ENCODE results near the gene MVK. TPM values are rescaled to one million over a fixed set of nuclear protein-coding genes. Genes with fewer than 3 reads are reported as not detected.

Gene MVK
- total and polyA plus RNA-seq, 2 experiments from 2014 or later = 16.7 to 40.1 TPM

DNA sequence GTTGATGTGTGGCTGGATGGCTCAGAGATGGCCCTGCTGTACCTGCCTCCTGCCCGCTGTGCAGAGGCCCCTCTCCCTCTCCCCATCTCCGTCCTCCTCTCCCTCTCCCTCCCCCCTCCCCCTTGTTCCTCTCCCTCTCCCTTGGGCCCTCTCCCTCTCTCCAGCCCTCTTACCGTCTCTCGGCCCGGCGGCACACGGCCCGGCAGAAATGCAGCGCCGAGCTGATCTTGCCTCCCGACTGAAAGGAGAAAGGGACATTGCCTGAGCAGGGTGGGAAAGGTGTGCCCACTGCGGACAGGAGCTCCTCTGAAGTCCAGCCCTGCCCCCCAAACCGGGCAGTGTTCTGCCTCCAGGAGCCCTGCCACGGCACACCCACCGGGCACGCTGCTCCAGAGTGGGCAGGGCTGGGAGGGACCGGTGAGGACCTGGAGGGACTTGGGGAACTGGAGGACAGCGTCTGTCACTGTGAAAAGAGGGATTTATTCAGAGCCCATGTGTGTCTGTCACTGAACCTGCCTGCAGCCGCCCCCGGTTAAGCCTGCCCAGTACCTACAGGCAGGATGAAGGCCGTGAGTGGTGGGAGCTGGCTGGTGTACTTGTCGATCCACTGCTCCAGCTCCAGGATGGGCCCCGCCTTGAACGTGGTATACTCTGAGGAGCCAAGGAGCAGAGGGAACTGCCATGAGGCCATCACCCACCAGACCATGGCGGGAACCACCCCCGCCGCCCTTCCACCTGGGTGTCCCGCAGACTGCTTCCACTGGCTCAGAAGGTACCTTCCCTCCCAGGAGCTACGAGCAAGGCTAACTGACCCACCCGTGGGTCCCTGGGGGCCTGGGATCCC is 12.5 kb upstream of the MVK start:
- H3K4me2 ChIP-seq = no peak overlapping the region
- H4K20me1 ChIP-seq (replicated peaks; ENCODE audit: insufficient read depth) = no peaks in the 10 kb centered on the region
- H3K4me3 Mint-ChIP-seq = no peak overlapping the region
- H3K4me1 Mint-ChIP-seq = peaks cover 5% of the 10 kb centered on the region; the same call in 1 of the 3 replicates
- H3K79me2 ChIP-seq (replicated peaks; ENCODE audit: insufficient read depth) = no peaks in the 10 kb centered on the region
- H3K36me3 ChIP-seq (ENCODE audit: insufficient read depth) = no peaks in the 10 kb centered on the region
- no peaks in the 10 kb centered on the region for H3K9me2 ChIP-seq (ENCODE audit: insufficient read depth)
- H2AFZ ChIP-seq = no peak overlapping the region
- H3K4me3 ChIP-seq = no peak overlapping the region
- TF ChIP-seq EZH2phosphoT487 (IDR thresholded peaks at IDR 0.05; ENCODE audit: unreplicated experiment) (no peak), POLR2AphosphoS5 (IDR thresholded peaks at IDR 0.05; ENCODE audit: low read depth) (no peak), EZH2 (IDR thresholded peaks at IDR 0.05; ENCODE audit: low read depth, unreplicated experiment) (no peak), ETS1 (IDR thresholded peaks at IDR 0.05) (no peak), ZNF331 (CRISPR knock-in tag; IDR thresholded peaks at IDR 0.05; ENCODE audit: low read depth) (no peak), JUNB (IDR thresholded peaks at IDR 0.05; ENCODE audit: unreplicated experiment) (no peak), STAT1 (IDR thresholded peaks at IDR 0.05; ENCODE audit: unreplicated experiment) (no peak), CREB1 (CRISPR knock-in tag; IDR thresholded peaks at IDR 0.05; ENCODE audit: low read depth) (no peak), ZNF114 (CRISPR knock-in tag; IDR thresholded peaks at IDR 0.05) (no peak)
- TF ChIP-seq, protein P1, sequence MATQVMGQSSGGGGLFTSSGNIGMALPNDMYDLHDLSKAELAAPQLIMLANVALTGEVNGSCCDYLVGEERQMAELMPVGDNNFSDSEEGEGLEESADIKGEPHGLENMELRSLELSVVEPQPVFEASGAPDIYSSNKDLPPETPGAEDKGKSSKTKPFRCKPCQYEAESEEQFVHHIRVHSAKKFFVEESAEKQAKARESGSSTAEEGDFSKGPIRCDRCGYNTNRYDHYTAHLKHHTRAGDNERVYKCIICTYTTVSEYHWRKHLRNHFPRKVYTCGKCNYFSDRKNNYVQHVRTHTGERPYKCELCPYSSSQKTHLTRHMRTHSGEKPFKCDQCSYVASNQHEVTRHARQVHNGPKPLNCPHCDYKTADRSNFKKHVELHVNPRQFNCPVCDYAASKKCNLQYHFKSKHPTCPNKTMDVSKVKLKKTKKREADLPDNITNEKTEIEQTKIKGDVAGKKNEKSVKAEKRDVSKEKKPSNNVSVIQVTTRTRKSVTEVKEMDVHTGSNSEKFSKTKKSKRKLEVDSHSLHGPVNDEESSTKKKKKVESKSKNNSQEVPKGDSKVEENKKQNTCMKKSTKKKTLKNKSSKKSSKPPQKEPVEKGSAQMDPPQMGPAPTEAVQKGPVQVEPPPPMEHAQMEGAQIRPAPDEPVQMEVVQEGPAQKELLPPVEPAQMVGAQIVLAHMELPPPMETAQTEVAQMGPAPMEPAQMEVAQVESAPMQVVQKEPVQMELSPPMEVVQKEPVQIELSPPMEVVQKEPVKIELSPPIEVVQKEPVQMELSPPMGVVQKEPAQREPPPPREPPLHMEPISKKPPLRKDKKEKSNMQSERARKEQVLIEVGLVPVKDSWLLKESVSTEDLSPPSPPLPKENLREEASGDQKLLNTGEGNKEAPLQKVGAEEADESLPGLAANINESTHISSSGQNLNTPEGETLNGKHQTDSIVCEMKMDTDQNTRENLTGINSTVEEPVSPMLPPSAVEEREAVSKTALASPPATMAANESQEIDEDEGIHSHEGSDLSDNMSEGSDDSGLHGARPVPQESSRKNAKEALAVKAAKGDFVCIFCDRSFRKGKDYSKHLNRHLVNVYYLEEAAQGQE (IDR thresholded peaks at IDR 0.05; ENCODE audit: unreplicated experiment) = no peak
- TF ChIP-seq, protein P2, sequence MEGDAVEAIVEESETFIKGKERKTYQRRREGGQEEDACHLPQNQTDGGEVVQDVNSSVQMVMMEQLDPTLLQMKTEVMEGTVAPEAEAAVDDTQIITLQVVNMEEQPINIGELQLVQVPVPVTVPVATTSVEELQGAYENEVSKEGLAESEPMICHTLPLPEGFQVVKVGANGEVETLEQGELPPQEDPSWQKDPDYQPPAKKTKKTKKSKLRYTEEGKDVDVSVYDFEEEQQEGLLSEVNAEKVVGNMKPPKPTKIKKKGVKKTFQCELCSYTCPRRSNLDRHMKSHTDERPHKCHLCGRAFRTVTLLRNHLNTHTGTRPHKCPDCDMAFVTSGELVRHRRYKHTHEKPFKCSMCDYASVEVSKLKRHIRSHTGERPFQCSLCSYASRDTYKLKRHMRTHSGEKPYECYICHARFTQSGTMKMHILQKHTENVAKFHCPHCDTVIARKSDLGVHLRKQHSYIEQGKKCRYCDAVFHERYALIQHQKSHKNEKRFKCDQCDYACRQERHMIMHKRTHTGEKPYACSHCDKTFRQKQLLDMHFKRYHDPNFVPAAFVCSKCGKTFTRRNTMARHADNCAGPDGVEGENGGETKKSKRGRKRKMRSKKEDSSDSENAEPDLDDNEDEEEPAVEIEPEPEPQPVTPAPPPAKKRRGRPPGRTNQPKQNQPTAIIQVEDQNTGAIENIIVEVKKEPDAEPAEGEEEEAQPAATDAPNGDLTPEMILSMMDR (conservative IDR thresholded peaks at IDR 0.05; ENCODE audit: low read depth in 2 of 2) = no peak
- TF ChIP-seq, protein P3, sequence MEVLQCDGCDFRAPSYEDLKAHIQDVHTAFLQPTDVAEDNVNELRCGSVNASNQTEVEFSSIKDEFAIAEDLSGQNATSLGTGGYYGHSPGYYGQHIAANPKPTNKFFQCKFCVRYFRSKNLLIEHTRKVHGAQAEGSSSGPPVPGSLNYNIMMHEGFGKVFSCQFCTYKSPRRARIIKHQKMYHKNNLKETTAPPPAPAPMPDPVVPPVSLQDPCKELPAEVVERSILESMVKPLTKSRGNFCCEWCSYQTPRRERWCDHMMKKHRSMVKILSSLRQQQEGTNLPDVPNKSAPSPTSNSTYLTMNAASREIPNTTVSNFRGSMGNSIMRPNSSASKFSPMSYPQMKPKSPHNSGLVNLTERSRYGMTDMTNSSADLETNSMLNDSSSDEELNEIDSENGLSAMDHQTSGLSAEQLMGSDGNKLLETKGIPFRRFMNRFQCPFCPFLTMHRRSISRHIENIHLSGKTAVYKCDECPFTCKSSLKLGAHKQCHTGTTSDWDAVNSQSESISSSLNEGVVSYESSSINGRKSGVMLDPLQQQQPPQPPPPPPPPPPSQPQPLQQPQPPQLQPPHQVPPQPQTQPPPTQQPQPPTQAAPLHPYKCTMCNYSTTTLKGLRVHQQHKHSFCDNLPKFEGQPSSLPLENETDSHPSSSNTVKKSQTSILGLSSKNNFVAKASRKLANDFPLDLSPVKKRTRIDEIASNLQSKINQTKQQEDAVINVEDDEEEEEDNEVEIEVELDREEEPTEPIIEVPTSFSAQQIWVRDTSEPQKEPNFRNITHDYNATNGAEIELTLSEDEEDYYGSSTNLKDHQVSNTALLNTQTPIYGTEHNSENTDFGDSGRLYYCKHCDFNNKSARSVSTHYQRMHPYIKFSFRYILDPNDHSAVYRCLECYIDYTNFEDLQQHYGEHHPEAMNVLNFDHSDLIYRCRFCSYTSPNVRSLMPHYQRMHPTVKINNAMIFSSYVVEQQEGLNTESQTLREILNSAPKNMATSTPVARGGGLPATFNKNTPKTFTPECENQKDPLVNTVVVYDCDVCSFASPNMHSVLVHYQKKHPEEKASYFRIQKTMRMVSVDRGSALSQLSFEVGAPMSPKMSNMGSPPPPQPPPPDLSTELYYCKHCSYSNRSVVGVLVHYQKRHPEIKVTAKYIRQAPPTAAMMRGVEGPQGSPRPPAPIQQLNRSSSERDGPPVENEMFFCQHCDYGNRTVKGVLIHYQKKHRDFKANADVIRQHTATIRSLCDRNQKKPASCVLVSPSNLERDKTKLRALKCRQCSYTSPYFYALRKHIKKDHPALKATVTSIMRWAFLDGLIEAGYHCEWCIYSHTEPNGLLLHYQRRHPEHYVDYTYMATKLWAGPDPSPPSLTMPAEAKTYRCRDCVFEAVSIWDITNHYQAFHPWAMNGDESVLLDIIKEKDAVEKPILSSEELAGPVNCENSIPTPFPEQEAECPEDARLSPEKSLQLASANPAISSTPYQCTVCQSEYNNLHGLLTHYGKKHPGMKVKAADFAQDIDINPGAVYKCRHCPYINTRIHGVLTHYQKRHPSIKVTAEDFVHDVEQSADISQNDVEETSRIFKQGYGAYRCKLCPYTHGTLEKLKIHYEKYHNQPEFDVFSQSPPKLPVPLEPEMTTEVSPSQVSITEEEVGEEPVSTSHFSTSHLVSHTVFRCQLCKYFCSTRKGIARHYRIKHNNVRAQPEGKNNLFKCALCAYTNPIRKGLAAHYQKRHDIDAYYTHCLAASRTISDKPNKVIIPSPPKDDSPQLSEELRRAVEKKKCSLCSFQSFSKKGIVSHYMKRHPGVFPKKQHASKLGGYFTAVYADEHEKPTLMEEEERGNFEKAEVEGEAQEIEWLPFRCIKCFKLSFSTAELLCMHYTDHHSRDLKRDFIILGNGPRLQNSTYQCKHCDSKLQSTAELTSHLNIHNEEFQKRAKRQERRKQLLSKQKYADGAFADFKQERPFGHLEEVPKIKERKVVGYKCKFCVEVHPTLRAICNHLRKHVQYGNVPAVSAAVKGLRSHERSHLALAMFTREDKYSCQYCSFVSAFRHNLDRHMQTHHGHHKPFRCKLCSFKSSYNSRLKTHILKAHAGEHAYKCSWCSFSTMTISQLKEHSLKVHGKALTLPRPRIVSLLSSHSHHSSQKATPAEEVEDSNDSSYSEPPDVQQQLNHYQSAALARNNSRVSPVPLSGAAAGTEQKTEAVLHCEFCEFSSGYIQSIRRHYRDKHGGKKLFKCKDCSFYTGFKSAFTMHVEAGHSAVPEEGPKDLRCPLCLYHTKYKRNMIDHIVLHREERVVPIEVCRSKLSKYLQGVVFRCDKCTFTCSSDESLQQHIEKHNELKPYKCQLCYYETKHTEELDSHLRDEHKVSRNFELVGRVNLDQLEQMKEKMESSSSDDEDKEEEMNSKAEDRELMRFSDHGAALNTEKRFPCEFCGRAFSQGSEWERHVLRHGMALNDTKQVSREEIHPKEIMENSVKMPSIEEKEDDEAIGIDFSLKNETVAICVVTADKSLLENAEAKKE (CRISPR knock-in tag; IDR thresholded peaks at IDR 0.05) = no peak
- no peaks in the 10 kb centered on the region for H3K9me3 Mint-ChIP-seq
- H3K27me3 Mint-ChIP-seq (ENCODE audit: insufficient read depth, low read depth, poor library complexity) = peaks cover 6% of the 10 kb centered on the region
- H3K27ac ChIP-seq (ENCODE audit: low read depth) = no peak overlapping the region
- H3K36me3 Mint-ChIP-seq (ENCODE audit: low read depth) = peaks cover 13% of the 10 kb centered on the region
- no peak overlapping the region for H3K27ac Mint-ChIP-seq
- no peaks in the 10 kb centered on the region for H3K4me1 ChIP-seq (ENCODE audit: insufficient read depth)
- no peak for ATAC-seq
- H3F3A ChIP-seq (replicated peaks; ENCODE audit: low read depth) = no peaks in the 10 kb centered on the region
- no peak for DNase-seq (ENCODE audit: low spot score)
- no peaks in the 10 kb centered on the region for H3K27me3 ChIP-seq (ENCODE audit: insufficient read depth)
